ENCODE measurements around the gene CYB5R4. TPM values are rescaled to one million over a fixed set of nuclear protein-coding genes. Genes with fewer than 3 reads are reported as not detected.

Gene CYB5R4
- total RNA-seq, 1 donor from 2014 or later: 13.0 TPM

- Mint-ChIP-seq H3K36me3 (ENCODE audit: low read depth, unreplicated experiment) (no peaks in the 10 kb centered on the region), H3K9me3 (ENCODE audit: unreplicated experiment) (no peaks in the 10 kb centered on the region), H3K4me3 (ENCODE audit: unreplicated experiment) (no peak overlapping the region), H3K4me1 (ENCODE audit: unreplicated experiment) (peaks cover 7% of the 10 kb centered on the region), H3K27ac (ENCODE audit: unreplicated experiment) (no peak overlapping the region), H3K27me3 (ENCODE audit: unreplicated experiment) (no peaks in the 10 kb centered on the region)
- TF ChIP-seq CTCF (IDR thresholded peaks at IDR 0.05; ENCODE audit: unreplicated experiment): no peak
- DNase-seq (ENCODE audit: low spot score): no peak
These were observed 153.9 kb downstream of the CYB5R4 start for GRCh38 chr6:84013354-84013753.

- no peak overlapping the region for H3K27ac Mint-ChIP-seq (ENCODE audit: unreplicated experiment)
- peaks cover 1% of the 10 kb centered on the region for H3K27me3 Mint-ChIP-seq (ENCODE audit: unreplicated experiment)
- H3K4me3 Mint-ChIP-seq (ENCODE audit: unreplicated experiment): no peak overlapping the region
- TF ChIP-seq CTCF (IDR thresholded peaks at IDR 0.05; ENCODE audit: unreplicated experiment): no peak
- H3K4me1 Mint-ChIP-seq (ENCODE audit: unreplicated experiment): peaks cover 7% of the 10 kb centered on the region
- DNase-seq (ENCODE audit: low spot score): no peak
- no peaks in the 10 kb centered on the region for H3K9me3 Mint-ChIP-seq (ENCODE audit: unreplicated experiment)
- H3K36me3 Mint-ChIP-seq (ENCODE audit: low read depth, unreplicated experiment): no peaks in the 10 kb centered on the region
These were observed 154.4 kb downstream of the CYB5R4 start for GRCh38 chr6:84013931-84014330.

GRCh38 chr6:84016029-84016428 is 156.5 kb downstream of the CYB5R4 start:
- peaks cover 7% of the 10 kb centered on the region for H3K4me1 Mint-ChIP-seq (ENCODE audit: unreplicated experiment)
- no peak overlapping the region for H3K4me3 Mint-ChIP-seq (ENCODE audit: unreplicated experiment)
- no peak for DNase-seq (ENCODE audit: low spot score)
- no peak for TF ChIP-seq CTCF (IDR thresholded peaks at IDR 0.05; ENCODE audit: unreplicated experiment)
- no peak overlapping the region for H3K27ac Mint-ChIP-seq (ENCODE audit: unreplicated experiment)
- H3K9me3 Mint-ChIP-seq (ENCODE audit: unreplicated experiment): no peaks in the 10 kb centered on the region
- peaks cover 1% of the 10 kb centered on the region for H3K27me3 Mint-ChIP-seq (ENCODE audit: unreplicated experiment)
- no peaks in the 10 kb centered on the region for H3K36me3 Mint-ChIP-seq (ENCODE audit: low read depth, unreplicated experiment)

Other genes with a start within 250 kb of the CYB5R4 start
- 1.5 TPM for gene SNAP91, start 150.6 kb upstream of the CYB5R4 start, total RNA-seq (ENCODE audit: unreplicated experiment)
- gene RIPPLY2, start 6.3 kb upstream of the CYB5R4 start, total RNA-seq (ENCODE audit: unreplicated experiment): not detected
- 5.1 TPM for gene MRAP2, start 174.1 kb downstream of the CYB5R4 start, total RNA-seq (ENCODE audit: unreplicated experiment)